Hepatocyte (in vitro differentiated cells): Measurements from ENCODE around the gene SRMS.

Experiments
- EZH2 ChIP-seq: fragments of 200-600 bp; sonication (generic); IDR thresholded peaks from 2 replicates; pipeline ENCODE4 v1.6.1; 2016; ENCODE audit warnings: antibody characterized with exemption, mild to moderate bottlenecking, borderline replicate concordance
- TF ChIP-seq, protein P1 (sequence below): fragments of 200-600 bp; sonication (generic); IDR thresholded peaks from 2 replicates; pipeline ENCODE4 v1.5.1; 2016; ENCODE audit warnings: antibody characterized with exemption, mild to moderate bottlenecking; ENCODE audit not compliant: poor library complexity

DNA sequence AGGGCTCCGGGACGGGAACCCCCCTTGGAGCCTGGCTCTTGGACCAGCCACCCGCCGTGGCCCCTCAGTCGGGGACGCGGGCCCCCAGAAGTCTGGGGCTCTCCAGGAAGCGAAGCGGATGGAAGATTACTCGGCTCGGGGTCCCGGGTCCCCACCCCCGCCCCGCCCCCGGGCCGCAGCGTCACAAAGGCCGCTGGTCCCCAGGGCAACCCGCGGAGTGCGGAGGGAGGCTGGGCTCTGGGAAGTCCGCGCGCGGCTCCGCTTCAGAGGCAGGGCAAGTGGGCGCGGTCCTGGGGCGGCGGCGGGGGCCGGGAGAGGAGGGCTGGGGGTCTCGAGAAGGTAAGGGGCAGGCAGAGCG, 6.4 kb upstream of the SRMS start, which contains the start of gene FNDC11:
- TF ChIP-seq, protein P1, sequence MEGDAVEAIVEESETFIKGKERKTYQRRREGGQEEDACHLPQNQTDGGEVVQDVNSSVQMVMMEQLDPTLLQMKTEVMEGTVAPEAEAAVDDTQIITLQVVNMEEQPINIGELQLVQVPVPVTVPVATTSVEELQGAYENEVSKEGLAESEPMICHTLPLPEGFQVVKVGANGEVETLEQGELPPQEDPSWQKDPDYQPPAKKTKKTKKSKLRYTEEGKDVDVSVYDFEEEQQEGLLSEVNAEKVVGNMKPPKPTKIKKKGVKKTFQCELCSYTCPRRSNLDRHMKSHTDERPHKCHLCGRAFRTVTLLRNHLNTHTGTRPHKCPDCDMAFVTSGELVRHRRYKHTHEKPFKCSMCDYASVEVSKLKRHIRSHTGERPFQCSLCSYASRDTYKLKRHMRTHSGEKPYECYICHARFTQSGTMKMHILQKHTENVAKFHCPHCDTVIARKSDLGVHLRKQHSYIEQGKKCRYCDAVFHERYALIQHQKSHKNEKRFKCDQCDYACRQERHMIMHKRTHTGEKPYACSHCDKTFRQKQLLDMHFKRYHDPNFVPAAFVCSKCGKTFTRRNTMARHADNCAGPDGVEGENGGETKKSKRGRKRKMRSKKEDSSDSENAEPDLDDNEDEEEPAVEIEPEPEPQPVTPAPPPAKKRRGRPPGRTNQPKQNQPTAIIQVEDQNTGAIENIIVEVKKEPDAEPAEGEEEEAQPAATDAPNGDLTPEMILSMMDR, result no peak
- no peak for TF ChIP-seq EZH2
